ENCODE data around the gene MGMT. TPM values are rescaled to one million over a fixed set of nuclear protein-coding genes. Genes with fewer than 3 reads are reported as not detected.

Gene MGMT
- total and polyA plus RNA-seq, 4 donors = 9.9 to 39.6 (median 23.2) TPM

- WGBS, 2 donors = 86 to 97% methylated on average over 5 of the region's 5 CpGs
- H3K4me3 ChIP-seq = no peak overlapping the region
- H3K36me3 ChIP-seq (ENCODE audit: control insufficient read depth in 4 of 4, insufficient read depth in 4 of 4, low read length in 4 of 4) = peaks cover 0 to 2% (median 0%) of the 10 kb centered on the region in 4 donors
- no peak overlapping the region for H3K9ac ChIP-seq (ENCODE audit: insufficient read depth in 1 of 2, low read length in 2 of 2)
- TF ChIP-seq CTCF (IDR thresholded peaks at IDR 0.05; ENCODE audit: control extremely low read depth, extremely low read depth) = no peak
- H3K27me3 ChIP-seq (ENCODE audit: control insufficient read depth in 3 of 3, insufficient read depth in 3 of 3, low read length in 2 of 3) = no peaks in the 10 kb centered on the region
- no peak overlapping the region for H3K27ac ChIP-seq (ENCODE audit: low read depth in 1 of 2, low read length in 1 of 2)
- ATAC-seq (ENCODE audit: insufficient read depth, low FRiP score) (no peak), DNase-seq (no peak)
- peaks cover 0 to 2% (median 0%) of the 10 kb centered on the region in 4 donors for H3K9me3 ChIP-seq (ENCODE audit: control insufficient read depth in 4 of 4, insufficient read depth in 3 of 4, low read length in 3 of 4)
- H3K4me1 ChIP-seq (ENCODE audit: control insufficient read depth in 5 of 5, insufficient read depth in 5 of 5, low read length in 5 of 5) = peaks cover 0 to 26% (median 0%) of the 10 kb centered on the region in 5 donors
Observed at GRCh38 chr10:129534826-129535225, 67.8 kb downstream of the MGMT start.

- 97 to 99% methylated on average over 16 of the region's 16 CpGs for WGBS, 2 donors
- H3K27me3 ChIP-seq (ENCODE audit: control insufficient read depth in 3 of 3, insufficient read depth in 3 of 3, low read length in 2 of 3) = no peaks in the 10 kb centered on the region
- DNase-seq = no peak
- ATAC-seq (ENCODE audit: insufficient read depth, low FRiP score) = no peak
- H3K27ac ChIP-seq (ENCODE audit: low read depth in 1 of 2, low read length in 1 of 2) = no peak overlapping the region
- no peak for TF ChIP-seq CTCF (IDR thresholded peaks at IDR 0.05; ENCODE audit: control extremely low read depth, extremely low read depth)
- H3K4me3 ChIP-seq = no peak overlapping the region
- H3K9me3 ChIP-seq (ENCODE audit: control insufficient read depth in 4 of 4, insufficient read depth in 3 of 4, low read length in 3 of 4) = peaks cover 0 to 2% (median 0%) of the 10 kb centered on the region in 4 donors
- peaks cover 0 to 2% (median 0%) of the 10 kb centered on the region in 4 donors for H3K36me3 ChIP-seq (ENCODE audit: control insufficient read depth in 4 of 4, insufficient read depth in 4 of 4, low read length in 4 of 4)
- peaks cover 0 to 18% (median 5%) of the 10 kb centered on the region in 5 donors for H3K4me1 ChIP-seq (ENCODE audit: control insufficient read depth in 5 of 5, insufficient read depth in 5 of 5, low read length in 5 of 5)
- H3K9ac ChIP-seq (ENCODE audit: insufficient read depth in 1 of 2, low read length in 2 of 2) = no peak overlapping the region
Observed at GRCh38 chr10:129536336-129536735, 69.3 kb downstream of the MGMT start.

GRCh38 chr10:129537151-129537550 lies 70.1 kb downstream of the MGMT start:
- WGBS, 2 donors = 89 to 97% methylated on average over 6 of the region's 6 CpGs
- TF ChIP-seq CTCF (IDR thresholded peaks at IDR 0.05; ENCODE audit: control extremely low read depth, extremely low read depth) = no peak
- no peak overlapping the region for H3K9ac ChIP-seq (ENCODE audit: insufficient read depth in 1 of 2, low read length in 2 of 2)
- no peaks in the 10 kb centered on the region for H3K27me3 ChIP-seq (ENCODE audit: control insufficient read depth in 3 of 3, insufficient read depth in 3 of 3, low read length in 2 of 3)
- no peak overlapping the region for H3K27ac ChIP-seq (ENCODE audit: low read depth in 1 of 2, low read length in 1 of 2)
- peaks cover 0 to 13% (median 0%) of the 10 kb centered on the region in 5 donors for H3K4me1 ChIP-seq (ENCODE audit: control insufficient read depth in 5 of 5, insufficient read depth in 5 of 5, low read length in 5 of 5)
- H3K9me3 ChIP-seq (ENCODE audit: control insufficient read depth in 4 of 4, insufficient read depth in 3 of 4, low read length in 3 of 4) = peaks cover 0 to 2% (median 0%) of the 10 kb centered on the region in 4 donors
- H3K36me3 ChIP-seq (ENCODE audit: control insufficient read depth in 4 of 4, insufficient read depth in 4 of 4, low read length in 4 of 4) = peaks cover 0 to 2% (median 0%) of the 10 kb centered on the region in 4 donors
- DNase-seq (no peak), ATAC-seq (ENCODE audit: insufficient read depth, low FRiP score) (no peak)
- H3K4me3 ChIP-seq = no peak overlapping the region

- ATAC-seq (ENCODE audit: insufficient read depth, low FRiP score) = no peak
- 79 to 99% methylated on average over 2 of the region's 2 CpGs for WGBS, 2 donors
- peaks cover 0 to 2% (median under 1%) of the 10 kb centered on the region in 4 donors for H3K36me3 ChIP-seq (ENCODE audit: control insufficient read depth in 4 of 4, insufficient read depth in 4 of 4, low read length in 4 of 4)
- peaks cover 0 to 2% (median 0%) of the 10 kb centered on the region in 4 donors for H3K9me3 ChIP-seq (ENCODE audit: control insufficient read depth in 4 of 4, insufficient read depth in 3 of 4, low read length in 3 of 4)
- H3K27me3 ChIP-seq (ENCODE audit: control insufficient read depth in 3 of 3, insufficient read depth in 3 of 3, low read length in 2 of 3) = no peaks in the 10 kb centered on the region
- no peak for TF ChIP-seq CTCF (IDR thresholded peaks at IDR 0.05; ENCODE audit: control extremely low read depth, extremely low read depth)
- H3K4me3 ChIP-seq = no peak overlapping the region
- no peak overlapping the region for H3K9ac ChIP-seq (ENCODE audit: insufficient read depth in 1 of 2, low read length in 2 of 2)
- no peak for DNase-seq
- no peak overlapping the region for H3K27ac ChIP-seq (ENCODE audit: low read depth in 1 of 2, low read length in 1 of 2)
- H3K4me1 ChIP-seq (ENCODE audit: control insufficient read depth in 5 of 5, insufficient read depth in 5 of 5, low read length in 5 of 5) = peaks cover 0 to 10% (median 0%) of the 10 kb centered on the region in 5 donors
Observed at GRCh38 chr10:129538236-129538635, 71.2 kb downstream of the MGMT start.
